HepG2 (cell line): Measurements from ENCODE around the gene RHOBTB3. TPM values are rescaled to one million over a fixed set of nuclear protein-coding genes. Genes with fewer than 3 reads are reported as not detected.
A peak's percentile ranks its signal among the peaks of the same experiment; 100 is the strongest.

Source experiments
- HDAC2 ChIP-seq: sonication (generic); formaldehyde crosslinking; IDR thresholded peaks from 2 replicates; pipeline ENCODE4 v1.4.0; 2020; ENCODE audit warnings: missing genetic modification reagents
- HNF1A ChIP-seq, 2 experiments: sonication (generic) in 1 of 2; formaldehyde crosslinking in 1 of 2; IDR thresholded peaks; 2 replicates each; pipeline versions ENCODE4 v1.4.0 to v1.6.1; 2016 to 2020; ENCODE audit warnings: borderline replicate concordance in 1 of 2, low read depth in 1 of 2, mild to moderate bottlenecking in 1 of 2, missing genetic modification reagents in 1 of 2
- HOXA9 ChIP-seq: sonication (generic); formaldehyde crosslinking; IDR thresholded peaks from 2 replicates; pipeline ENCODE4 v1.8.1; 2022; ENCODE audit warnings: missing genetic modification reagents, mild to moderate bottlenecking, moderate library complexity, borderline replicate concordance
- KLF11 ChIP-seq: IDR thresholded peaks from 2 replicates; pipeline ENCODE4 v1.6.1; 2016; ENCODE audit warnings: missing compliant biosample characterization
- MAZ ChIP-seq, 2 experiments: sonication (generic) in 1 of 2; formaldehyde crosslinking in 1 of 2; IDR thresholded peaks; 2 replicates each; pipeline versions ENCODE4 v1.5.0 to v1.6.1; 2012 to 2020; ENCODE audit warnings: low read depth in 2 of 2, mild to moderate bottlenecking in 2 of 2, borderline replicate concordance in 1 of 2, improper control_type of control experiment in 1 of 2, low read length in 1 of 2, missing genetic modification reagents in 1 of 2, moderate library complexity in 1 of 2
- PRMT3 ChIP-seq: sonication (generic); formaldehyde crosslinking; IDR thresholded peaks from 2 replicates; pipeline ENCODE4 v1.8.1; 2022; ENCODE audit warnings: low read depth, mild to moderate bottlenecking, moderate library complexity, missing genetic modification reagents, borderline replicate concordance
- ZBTB3 ChIP-seq: sonication (generic); formaldehyde crosslinking; IDR thresholded peaks from 2 replicates; pipeline ENCODE4 v1.4.0; 2020; ENCODE audit warnings: low read depth, mild to moderate bottlenecking, moderate library complexity, missing genetic modification reagents, borderline replicate concordance
- ZNF337 ChIP-seq: sonication (generic); formaldehyde crosslinking; IDR thresholded peaks from 2 replicates; pipeline ENCODE4 v1.5.1; 2020; ENCODE audit warnings: missing genetic modification reagents, low read depth, mild to moderate bottlenecking, borderline replicate concordance
- ZNF33B ChIP-seq: sonication (generic); formaldehyde crosslinking; IDR thresholded peaks from 2 replicates; pipeline ENCODE4 v1.5.1; 2020; ENCODE audit warnings: mild to moderate bottlenecking, missing genetic modification reagents
- ZNF383 ChIP-seq: sonication (generic); formaldehyde crosslinking; IDR thresholded peaks from 2 replicates; pipeline ENCODE4 v1.4.0; 2020; ENCODE audit warnings: missing genetic modification reagents, mild to moderate bottlenecking, borderline replicate concordance
- ZNF441 ChIP-seq: sonication (generic); formaldehyde crosslinking; IDR thresholded peaks from 2 replicates; pipeline ENCODE4 v1.7.0; 2021; ENCODE audit warnings: missing genetic modification reagents, borderline replicate concordance
- ZNF75D ChIP-seq: sonication (generic); formaldehyde crosslinking; IDR thresholded peaks from 2 replicates; pipeline ENCODE4 v1.8.1; 2023; ENCODE audit warnings: missing genetic modification reagents, mild to moderate bottlenecking, borderline replicate concordance
- polyA plus RNA-seq, 8 experiments: library from polyadenylated mRNA; depleted of rRNA in 3 of 8; stranded (reverse) in 7 of 8; unstranded in 1 of 8; fragments of >200 nt; fragmentation: Illumina TruSeq in 4 of 8; extraction: Trizol in 4 of 8; gene quantifications; 2 replicates each; pipeline versions ENCODE4 v1.2.1 to v1.2.3, GENCODE V29; 2011 to 2016; ENCODE audit warnings: low read depth in 4 of 8, missing spikeins in 1 of 8, mixed read lengths in 1 of 8; ENCODE audit not compliant: insufficient read depth in 1 of 8
- total RNA-seq, 5 experiments: library from RNA; depleted of rRNA; stranded (reverse); fragments of >200 nt; fragmentation: Illumina TruSeq; extraction: Trizol; gene quantifications; 2 replicates each; pipeline ENCODE4 v1.2.3, GENCODE V29; 2016; ENCODE audit warnings: low read depth in 1 of 5
- TF ChIP-seq, protein P1 (sequence below): sonication (generic); formaldehyde crosslinking; IDR thresholded peaks from 2 replicates; pipeline ENCODE4 v1.4.0; 2020; ENCODE audit warnings: mild to moderate bottlenecking, low read depth, missing genetic modification reagents
- TF ChIP-seq, protein P2 (sequence below): IDR thresholded peaks from 2 replicates; pipeline ENCODE4 v1.6.1; 2012; ENCODE audit warnings: low read depth, low read length, improper control_type of control experiment
- TF ChIP-seq, protein P3 (sequence below): IDR thresholded peaks from 2 replicates; pipeline ENCODE4 v1.6.1; 2016; ENCODE audit warnings: missing biosample characterization, missing genetic modification reagents, low read depth
- TF ChIP-seq, protein P4 (sequence below), 2 experiments: sonication (generic) in 1 of 2; formaldehyde crosslinking in 1 of 2; IDR thresholded peaks; 2 replicates each; pipeline versions ENCODE4 v1.5.1 to v1.6.1; 2011 to 2020; ENCODE audit warnings: borderline replicate concordance in 1 of 2, low read depth in 1 of 2, low read length in 1 of 2, mild to moderate bottlenecking in 1 of 2, missing genetic modification reagents in 1 of 2, moderate library complexity in 1 of 2

RHOBTB3 gene
- total and polyA plus RNA-seq, 2 of the 13 experiments (the other 11 are each of a cell fraction or from before 2014, with no cell fraction given) = 31.6 to 35.4 TPM

- TF ChIP-seq ZNF337 (CRISPR knock-in tag) = no peak
- TF ChIP-seq, protein P1, sequence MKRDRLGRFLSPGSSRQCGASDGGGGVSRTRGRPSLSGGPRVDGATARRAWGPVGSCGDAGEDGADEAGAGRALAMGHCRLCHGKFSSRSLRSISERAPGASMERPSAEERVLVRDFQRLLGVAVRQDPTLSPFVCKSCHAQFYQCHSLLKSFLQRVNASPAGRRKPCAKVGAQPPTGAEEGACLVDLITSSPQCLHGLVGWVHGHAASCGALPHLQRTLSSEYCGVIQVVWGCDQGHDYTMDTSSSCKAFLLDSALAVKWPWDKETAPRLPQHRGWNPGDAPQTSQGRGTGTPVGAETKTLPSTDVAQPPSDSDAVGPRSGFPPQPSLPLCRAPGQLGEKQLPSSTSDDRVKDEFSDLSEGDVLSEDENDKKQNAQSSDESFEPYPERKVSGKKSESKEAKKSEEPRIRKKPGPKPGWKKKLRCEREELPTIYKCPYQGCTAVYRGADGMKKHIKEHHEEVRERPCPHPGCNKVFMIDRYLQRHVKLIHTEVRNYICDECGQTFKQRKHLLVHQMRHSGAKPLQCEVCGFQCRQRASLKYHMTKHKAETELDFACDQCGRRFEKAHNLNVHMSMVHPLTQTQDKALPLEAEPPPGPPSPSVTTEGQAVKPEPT (CRISPR knock-in tag) = no peak
- TF ChIP-seq, protein P2, sequence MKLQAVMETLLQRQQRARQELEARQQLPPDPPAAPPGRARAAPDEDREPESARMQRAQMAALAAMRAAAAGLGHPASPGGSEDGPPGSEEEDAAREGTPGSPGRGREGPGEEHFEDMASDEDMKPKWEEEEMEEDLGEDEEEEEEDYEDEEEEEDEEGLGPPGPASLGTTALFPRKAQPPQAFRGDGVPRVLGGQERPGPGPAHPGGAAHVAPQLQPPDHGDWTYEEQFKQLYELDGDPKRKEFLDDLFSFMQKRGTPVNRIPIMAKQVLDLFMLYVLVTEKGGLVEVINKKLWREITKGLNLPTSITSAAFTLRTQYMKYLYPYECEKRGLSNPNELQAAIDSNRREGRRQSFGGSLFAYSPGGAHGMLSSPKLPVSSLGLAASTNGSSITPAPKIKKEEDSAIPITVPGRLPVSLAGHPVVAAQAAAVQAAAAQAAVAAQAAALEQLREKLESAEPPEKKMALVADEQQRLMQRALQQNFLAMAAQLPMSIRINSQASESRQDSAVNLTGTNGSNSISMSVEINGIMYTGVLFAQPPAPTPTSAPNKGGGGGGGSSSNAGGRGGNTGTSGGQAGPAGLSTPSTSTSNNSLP = no peak
- TF ChIP-seq HNF1A (IDR thresholded peaks at IDR 0.05; ENCODE audit: low read depth) = no peak
- TF ChIP-seq HNF1A (CRISPR knock-in tag; IDR thresholded peaks at IDR 0.05; ENCODE audit: borderline replicate concordance) = no peak
- no peak for TF ChIP-seq MAZ (IDR thresholded peaks at IDR 0.05; ENCODE audit: borderline replicate concordance, low read depth, low read length)
- TF ChIP-seq MAZ (CRISPR knock-in tag; IDR thresholded peaks at IDR 0.05; ENCODE audit: low read depth) = no peak
- TF ChIP-seq ZNF75D (CRISPR knock-in tag) = no peak
- no peak for TF ChIP-seq ZNF441 (CRISPR knock-in tag)
- TF ChIP-seq, protein P3, sequence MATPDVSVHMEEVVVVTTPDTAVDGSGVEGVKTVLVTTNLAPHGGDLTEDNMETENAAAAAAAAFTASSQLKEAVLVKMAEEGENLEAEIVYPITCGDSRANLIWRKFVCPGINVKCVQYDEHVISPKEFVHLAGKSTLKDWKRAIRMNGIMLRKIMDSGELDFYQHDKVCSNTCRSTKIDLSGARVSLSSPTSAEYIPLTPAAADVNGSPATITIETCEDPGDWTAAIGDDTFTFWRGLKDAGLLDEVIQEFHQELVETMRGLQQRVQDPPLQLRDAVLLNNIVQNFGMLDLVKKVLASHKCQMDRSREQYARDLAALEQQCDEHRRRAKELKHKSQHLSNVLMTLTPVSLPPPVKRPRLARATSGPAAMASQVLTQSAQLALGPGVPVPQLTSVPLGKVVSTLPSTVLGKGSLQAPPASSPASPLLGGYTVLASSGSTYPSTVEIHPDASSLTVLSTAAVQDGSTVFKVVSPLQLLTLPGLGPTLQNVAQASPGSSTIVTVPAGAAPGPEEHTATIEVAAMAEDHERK = no peak
- no peak for TF ChIP-seq ZBTB3 (CRISPR knock-in tag)
- TF ChIP-seq, protein P4, sequence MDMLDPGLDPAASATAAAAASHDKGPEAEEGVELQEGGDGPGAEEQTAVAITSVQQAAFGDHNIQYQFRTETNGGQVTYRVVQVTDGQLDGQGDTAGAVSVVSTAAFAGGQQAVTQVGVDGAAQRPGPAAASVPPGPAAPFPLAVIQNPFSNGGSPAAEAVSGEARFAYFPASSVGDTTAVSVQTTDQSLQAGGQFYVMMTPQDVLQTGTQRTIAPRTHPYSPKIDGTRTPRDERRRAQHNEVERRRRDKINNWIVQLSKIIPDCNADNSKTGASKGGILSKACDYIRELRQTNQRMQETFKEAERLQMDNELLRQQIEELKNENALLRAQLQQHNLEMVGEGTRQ (IDR thresholded peaks at IDR 0.05; ENCODE audit: low read depth, low read length) = no peak
- TF ChIP-seq, protein P4 (CRISPR knock-in tag; IDR thresholded peaks at IDR 0.05; ENCODE audit: borderline replicate concordance) = no peak
- TF ChIP-seq HOXA9 = 0 out of 2 replicates have a peak, but pooled peaks have one; percentile 3
- TF ChIP-seq ZNF383 (CRISPR knock-in tag) = no peak
- TF ChIP-seq KLF11 = no peak
- TF ChIP-seq HDAC2 = no peak
- TF ChIP-seq ZNF33B (CRISPR knock-in tag) = no peak
- no peak for TF ChIP-seq PRMT3
Measured at GRCh38 chr5:95759005-95759404, 27.9 kb downstream of the RHOBTB3 start (continued).
